ENCODE results near the gene FRMD4A. TPM values are rescaled to one million over a fixed set of nuclear protein-coding genes. Genes with fewer than 3 reads are reported as not detected.

Gene FRMD4A
- total and polyA plus RNA-seq, 3 donors from 2014 or later, result 15.0 to 20.8 (median 18.7) TPM

DNA sequence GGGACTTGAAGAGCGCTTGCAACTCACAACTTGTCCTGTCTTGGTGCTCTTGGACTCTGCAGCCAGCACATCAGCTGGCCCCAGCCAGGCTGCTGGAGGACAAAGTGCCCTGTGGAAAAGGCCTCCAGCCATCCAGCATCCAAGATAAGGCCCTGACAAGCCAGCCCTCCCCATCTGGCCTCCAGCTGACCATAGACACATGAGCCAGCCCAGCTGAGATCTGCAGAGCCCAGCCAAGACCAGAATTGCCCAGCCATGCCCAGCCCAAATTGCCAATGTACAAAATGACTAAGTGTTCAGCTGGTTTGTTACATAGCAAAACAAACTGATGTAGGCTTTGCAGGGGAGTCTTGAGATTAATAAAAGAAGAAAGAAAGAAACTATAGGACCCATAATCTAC, 36.0 kb upstream of the FRMD4A start:
- Histone ChIP-seq H3K9me3 (no peaks in the 10 kb centered on the region), H3K27me3 (no peaks in the 10 kb centered on the region), H3K4me3 (no peak overlapping the region), H3K27ac (no peak overlapping the region), H3K4me1 (no peaks in the 10 kb centered on the region), H3K36me3 (ENCODE audit: low read depth, missing control alignments) (no peaks in the 10 kb centered on the region)
- intact Hi-C loops (cut with DNase I; ENCODE audit: low total_unique reads), result no loop called here
- WGBS, 2 donors, result 100% methylated on average over 1 of the region's 1 CpG
- TF ChIP-seq, protein P1, sequence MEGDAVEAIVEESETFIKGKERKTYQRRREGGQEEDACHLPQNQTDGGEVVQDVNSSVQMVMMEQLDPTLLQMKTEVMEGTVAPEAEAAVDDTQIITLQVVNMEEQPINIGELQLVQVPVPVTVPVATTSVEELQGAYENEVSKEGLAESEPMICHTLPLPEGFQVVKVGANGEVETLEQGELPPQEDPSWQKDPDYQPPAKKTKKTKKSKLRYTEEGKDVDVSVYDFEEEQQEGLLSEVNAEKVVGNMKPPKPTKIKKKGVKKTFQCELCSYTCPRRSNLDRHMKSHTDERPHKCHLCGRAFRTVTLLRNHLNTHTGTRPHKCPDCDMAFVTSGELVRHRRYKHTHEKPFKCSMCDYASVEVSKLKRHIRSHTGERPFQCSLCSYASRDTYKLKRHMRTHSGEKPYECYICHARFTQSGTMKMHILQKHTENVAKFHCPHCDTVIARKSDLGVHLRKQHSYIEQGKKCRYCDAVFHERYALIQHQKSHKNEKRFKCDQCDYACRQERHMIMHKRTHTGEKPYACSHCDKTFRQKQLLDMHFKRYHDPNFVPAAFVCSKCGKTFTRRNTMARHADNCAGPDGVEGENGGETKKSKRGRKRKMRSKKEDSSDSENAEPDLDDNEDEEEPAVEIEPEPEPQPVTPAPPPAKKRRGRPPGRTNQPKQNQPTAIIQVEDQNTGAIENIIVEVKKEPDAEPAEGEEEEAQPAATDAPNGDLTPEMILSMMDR (IDR thresholded peaks at IDR 0.05), result no peak
- TF ChIP-seq POLR2A (IDR thresholded peaks at IDR 0.05), result no peak
- no peak for DNase-seq

DNA sequence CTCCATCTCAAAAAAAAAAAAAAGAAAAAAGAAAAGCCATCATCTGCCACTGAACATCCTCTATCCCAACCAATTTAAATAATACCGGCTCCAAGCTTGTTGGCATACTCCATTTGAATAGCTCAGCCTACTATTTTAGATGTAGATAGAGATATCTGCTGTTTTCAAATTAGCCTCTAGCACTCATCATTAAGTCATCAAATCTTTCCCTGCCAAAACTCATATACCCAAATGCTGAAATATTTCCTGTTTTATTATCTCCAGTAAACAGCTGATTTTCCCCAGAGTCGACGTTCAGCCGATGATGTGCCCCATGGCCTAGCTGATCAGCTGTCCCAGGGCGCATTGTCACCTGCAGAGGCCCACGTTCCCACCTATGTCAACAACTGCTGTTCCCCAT, 34.5 kb upstream of the FRMD4A start:
- intact Hi-C loops (cut with DNase I; ENCODE audit: low total_unique reads), result no loop called here
- WGBS, 2 donors, result 74 to 88% methylated on average over 6 of the region's 6 CpGs
- no peak for DNase-seq

DNA sequence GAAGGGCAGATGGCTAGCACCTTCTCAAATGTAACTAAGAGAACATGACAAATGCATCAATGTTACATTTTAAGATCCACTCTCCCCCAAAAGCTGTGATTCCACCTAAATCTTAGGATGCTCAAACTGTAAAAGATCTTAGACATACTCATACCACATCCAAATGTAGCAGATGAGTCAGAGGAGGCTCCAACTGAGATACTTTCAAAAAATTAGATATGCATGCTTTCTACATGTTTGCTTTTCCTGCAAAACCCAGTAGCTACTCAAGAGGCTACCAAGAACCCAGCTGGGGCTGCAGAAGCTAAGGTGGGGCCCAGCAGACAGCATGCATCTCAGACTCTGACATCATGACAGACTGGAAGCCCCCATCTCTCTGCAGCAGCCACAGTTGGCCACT, 31.4 kb upstream of the FRMD4A start:
- H3K4me3 ChIP-seq, result no peak overlapping the region
- H3K4me1 ChIP-seq, result no peaks in the 10 kb centered on the region
- no peaks in the 10 kb centered on the region for H3K27me3 ChIP-seq
- H3K9me3 ChIP-seq, result no peaks in the 10 kb centered on the region
- TF ChIP-seq, protein P1 (IDR thresholded peaks at IDR 0.05), result no peak
- no peak for TF ChIP-seq POLR2A (IDR thresholded peaks at IDR 0.05)
- no peak for DNase-seq
- intact Hi-C loops (cut with DNase I; ENCODE audit: low total_unique reads), result no loop called here
- H3K27ac ChIP-seq, result no peak overlapping the region
- H3K36me3 ChIP-seq (ENCODE audit: low read depth, missing control alignments), result no peaks in the 10 kb centered on the region

More for the DNA sequence above, 34.5 kb upstream of the FRMD4A start:
- no peaks in the 10 kb centered on the region for H3K27me3 ChIP-seq
- no peaks in the 10 kb centered on the region for H3K36me3 ChIP-seq (ENCODE audit: low read depth, missing control alignments)
- TF ChIP-seq, protein P1 (IDR thresholded peaks at IDR 0.05), result no peak
- TF ChIP-seq POLR2A (IDR thresholded peaks at IDR 0.05), result no peak
- no peak overlapping the region for H3K27ac ChIP-seq
- no peak overlapping the region for H3K4me3 ChIP-seq
- H3K4me1 ChIP-seq, result no peaks in the 10 kb centered on the region
- H3K9me3 ChIP-seq, result no peaks in the 10 kb centered on the region

DNA sequence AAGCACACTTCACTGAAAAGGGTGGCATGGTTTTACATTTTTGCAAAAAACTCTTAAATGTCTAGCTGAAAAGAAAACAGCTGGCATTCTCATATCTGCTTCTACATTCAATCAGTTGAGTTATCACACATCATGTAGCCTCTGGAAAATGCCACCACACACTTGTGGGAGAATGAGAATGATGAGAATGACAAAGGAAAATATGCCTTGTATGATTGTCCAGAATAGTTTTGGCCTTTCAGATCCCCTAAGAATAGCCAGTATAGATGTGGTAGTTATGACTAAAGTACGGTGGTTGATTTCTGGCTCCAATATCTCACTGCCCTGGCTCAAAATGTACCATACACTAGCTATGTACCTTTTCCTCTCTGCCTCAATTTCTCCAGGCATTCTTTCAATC, 30.2 kb upstream of the FRMD4A start:
- H3K4me1 ChIP-seq, result no peaks in the 10 kb centered on the region
- no peaks in the 10 kb centered on the region for H3K27me3 ChIP-seq
- no peak for DNase-seq
- TF ChIP-seq, protein P1 (IDR thresholded peaks at IDR 0.05), result no peak
- TF ChIP-seq POLR2A (IDR thresholded peaks at IDR 0.05), result no peak
- 94 to 100% methylated on average over 1 of the region's 1 CpG for WGBS, 2 donors
- no peak overlapping the region for H3K4me3 ChIP-seq
- no peak overlapping the region for H3K27ac ChIP-seq
- no peaks in the 10 kb centered on the region for H3K36me3 ChIP-seq (ENCODE audit: low read depth, missing control alignments)
- H3K9me3 ChIP-seq, result no peaks in the 10 kb centered on the region
- intact Hi-C loops (cut with DNase I; ENCODE audit: low total_unique reads), result no loop called here

DNA sequence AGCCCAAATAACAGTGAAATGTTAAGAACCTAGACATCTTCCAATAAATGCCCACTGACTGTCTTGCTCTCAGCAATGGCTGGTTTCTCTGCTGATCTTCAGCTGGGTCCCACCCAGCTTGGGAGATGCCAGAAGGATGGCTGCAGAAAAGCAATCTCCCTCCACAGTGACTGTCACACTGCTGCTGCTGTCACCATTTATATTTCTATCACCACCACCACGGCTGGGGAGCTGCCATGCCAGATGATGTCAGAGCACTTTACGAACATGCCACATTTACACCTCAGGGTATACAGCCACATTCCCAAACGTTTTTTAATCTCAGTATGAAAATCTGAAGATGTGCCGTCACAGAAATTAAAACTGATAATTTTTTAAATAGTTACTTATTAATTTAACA, 29.8 kb upstream of the FRMD4A start:
- Histone ChIP-seq H3K36me3 (ENCODE audit: low read depth, missing control alignments) (no peaks in the 10 kb centered on the region), H3K27me3 (no peaks in the 10 kb centered on the region), H3K4me3 (no peak overlapping the region), H3K9me3 (no peaks in the 10 kb centered on the region), H3K4me1 (no peaks in the 10 kb centered on the region), H3K27ac (no peak overlapping the region)
- no peak for DNase-seq
- TF ChIP-seq, protein P1 (IDR thresholded peaks at IDR 0.05), result no peak
- no peak for TF ChIP-seq POLR2A (IDR thresholded peaks at IDR 0.05)
- intact Hi-C loops (cut with DNase I; ENCODE audit: low total_unique reads), result no loop called here
- WGBS, 2 donors, result 76% methylated on average over 4 of the region's 4 CpGs

Data from testis (tissue), 3 donors.